C4-2B (cell line): ENCODE results near the gene CLDN12.

Experiments used
- ZFX ChIP-seq: fragments of 450-650 bp; IDR thresholded peaks from 2 replicates; pipeline ENCODE4 v1.6.1; 2017
- TF ChIP-seq, protein P1 (sequence below): fragments of 450-650 bp; conservative IDR thresholded peaks from 2 replicates; pipeline ENCODE4 v1.5.1; 2017; ENCODE audit warnings: mild to moderate bottlenecking

- TF ChIP-seq, protein P1, sequence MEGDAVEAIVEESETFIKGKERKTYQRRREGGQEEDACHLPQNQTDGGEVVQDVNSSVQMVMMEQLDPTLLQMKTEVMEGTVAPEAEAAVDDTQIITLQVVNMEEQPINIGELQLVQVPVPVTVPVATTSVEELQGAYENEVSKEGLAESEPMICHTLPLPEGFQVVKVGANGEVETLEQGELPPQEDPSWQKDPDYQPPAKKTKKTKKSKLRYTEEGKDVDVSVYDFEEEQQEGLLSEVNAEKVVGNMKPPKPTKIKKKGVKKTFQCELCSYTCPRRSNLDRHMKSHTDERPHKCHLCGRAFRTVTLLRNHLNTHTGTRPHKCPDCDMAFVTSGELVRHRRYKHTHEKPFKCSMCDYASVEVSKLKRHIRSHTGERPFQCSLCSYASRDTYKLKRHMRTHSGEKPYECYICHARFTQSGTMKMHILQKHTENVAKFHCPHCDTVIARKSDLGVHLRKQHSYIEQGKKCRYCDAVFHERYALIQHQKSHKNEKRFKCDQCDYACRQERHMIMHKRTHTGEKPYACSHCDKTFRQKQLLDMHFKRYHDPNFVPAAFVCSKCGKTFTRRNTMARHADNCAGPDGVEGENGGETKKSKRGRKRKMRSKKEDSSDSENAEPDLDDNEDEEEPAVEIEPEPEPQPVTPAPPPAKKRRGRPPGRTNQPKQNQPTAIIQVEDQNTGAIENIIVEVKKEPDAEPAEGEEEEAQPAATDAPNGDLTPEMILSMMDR, result no peak
- TF ChIP-seq ZFX, result no peak
These were observed 58.0 kb downstream of the CLDN12 start for GRCh38 chr7:90461219-90461618.
